HEK293T (cell line): ENCODE results near the gene DYRK1A.

ENCODE experiments used
- BHLHE40 ChIP-seq: fragments of 450-650 bp; IDR thresholded peaks from 2 replicates; pipeline ENCODE4 v1.6.1; 2016; ENCODE audit warnings: mild to moderate bottlenecking, moderate library complexity, borderline replicate concordance
- FOXK2 ChIP-seq: fragments of 450-650 bp; IDR thresholded peaks from 2 replicates; pipeline ENCODE4 v1.6.1; 2016; ENCODE audit warnings: mild to moderate bottlenecking
- L3MBTL2 ChIP-seq: fragments of 450-650 bp; conservative IDR thresholded peaks from 2 replicates; pipeline ENCODE4 v1.6.1; 2016; ENCODE audit warnings: mild to moderate bottlenecking
- NFRKB ChIP-seq: fragments of 450-650 bp; IDR thresholded peaks from 2 replicates; pipeline ENCODE4 v1.6.1; 2016; ENCODE audit warnings: mild to moderate bottlenecking, moderate library complexity
- SUZ12 ChIP-seq: fragments of 450-650 bp; IDR thresholded peaks from 2 replicates; pipeline ENCODE4 v1.6.1; 2016; ENCODE audit warnings: mild to moderate bottlenecking
- TARDBP ChIP-seq: fragments of 450-650 bp; IDR thresholded peaks from 2 replicates; pipeline ENCODE4 v1.6.1; 2016

DNA sequence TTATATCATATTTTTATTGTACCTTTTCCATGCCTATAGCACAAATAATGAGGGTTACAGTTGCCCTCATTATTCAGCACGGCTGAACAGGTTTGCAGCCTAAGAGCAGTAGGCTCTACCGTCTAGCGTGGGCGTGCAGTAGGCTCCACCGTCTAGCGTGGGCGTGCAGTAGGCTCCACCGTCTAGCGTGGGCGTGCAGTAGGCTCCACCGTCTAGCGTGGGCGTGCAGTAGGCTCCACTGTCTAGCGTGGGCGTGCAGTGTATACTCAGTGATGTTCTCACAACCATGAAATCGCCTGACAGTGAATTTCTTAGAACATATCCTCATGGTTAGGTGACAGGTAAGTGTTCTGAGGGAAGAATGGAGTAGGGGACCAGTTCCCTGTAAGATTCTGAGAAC, 84.9 kb downstream of the DYRK1A start:
- no peak for TF ChIP-seq FOXK2
- TF ChIP-seq L3MBTL2, result no peak
- no peak for TF ChIP-seq TARDBP
- no peak for TF ChIP-seq BHLHE40
- TF ChIP-seq SUZ12, result no peak
- TF ChIP-seq NFRKB, result no peak
